Body of pancreas (tissue), 4 donors: Measurements from ENCODE around the gene TBRG4. TPM values are rescaled to one million over a fixed set of nuclear protein-coding genes. Genes with fewer than 3 reads are reported as not detected.

Experiments
- ATAC-seq: fragments of 150-250 bp; one replicate; pipeline ENCODE4 v1.9.1; 2016
- DNase-seq, 4 donors: peaks; one replicate each; pipeline ENCODE4 v3.0.0-alpha.2; 2019
- H3K27ac ChIP-seq, 4 donors: fragments of 200-600 bp; sonication (generic); 1 replicate in 3 of 4; 2 replicates in 1 of 4; pipeline versions ENCODE4 v1.5.1 to v1.6.1; 2016 to 2019; ENCODE audit warnings: mild to moderate bottlenecking in 1 of 4, mixed read lengths in 1 of 4, moderate library complexity in 1 of 4
- H3K27me3 ChIP-seq, 2 donors: fragments of 200-600 bp; sonication (generic); one replicate each; pipeline ENCODE4 v1.6.0; 2016; ENCODE audit warnings: mild to moderate bottlenecking in 1 of 2
- H3K36me3 ChIP-seq, 2 donors: fragments of 200-600 bp; sonication (generic); replicated peaks in 1 of 2; 2 replicates each; pipeline ENCODE4 v1.5.1; 2016; ENCODE audit warnings: low read depth in 2 of 2; ENCODE audit not compliant: insufficient read depth in 1 of 2
- H3K4me1 ChIP-seq: fragments of 200-600 bp; sonication (generic); one replicate; pipeline ENCODE4 v1.6.0; 2016
- H3K4me3 ChIP-seq, 2 donors: fragments of 200-600 bp; sonication (generic); 1 replicate in 1 of 2; 2 replicates in 1 of 2; pipeline ENCODE4 v1.5.1; 2016 to 2019
- H3K9me3 ChIP-seq, 3 donors: fragments of 200-600 bp; sonication (generic); 1 replicate in 2 of 3; 2 replicates in 1 of 3; pipeline ENCODE4 v1.5.1; 2016
- CTCF ChIP-seq, 7 experiments: fragments of 450-650 bp in 4 of 7; fragments of 200-600 bp in 3 of 7; sonication (generic) in 3 of 7; IDR thresholded peaks; one replicate each; pipeline ENCODE4 v1.5.1; 2016 to 2019; ENCODE audit warnings: antibody characterized with exemption in 7 of 7
- POLR2A ChIP-seq, 3 donors: fragments of 450-650 bp; IDR thresholded peaks; one replicate each; pipeline ENCODE4 v1.6.1; 2016; ENCODE audit warnings: antibody characterized with exemption in 3 of 3, mild to moderate bottlenecking in 2 of 3
- WGBS, 2 donors: methylation state at CpG; one replicate each; pipeline ENCODE4 v1.1.5; 2017; 5-methylcytosine and 5-hydroxymethylcytosine counted together
- intact Hi-C: fragments of 100-400 bp; cut with DNase I; formaldehyde crosslinking; loops from one replicate; pipeline ENCODE4 v1.15.1; 2023
- total RNA-seq, 2 donors: library from RNA; depleted of rRNA; stranded (reverse); fragments of >200 nt; gene quantifications; one replicate each; pipeline ENCODE4 v1.1.0, GENCODE V29; 2016

Gene TBRG4
- total RNA-seq, 2 donors from 2014 or later: 14.0 to 81.4 TPM

DNA sequence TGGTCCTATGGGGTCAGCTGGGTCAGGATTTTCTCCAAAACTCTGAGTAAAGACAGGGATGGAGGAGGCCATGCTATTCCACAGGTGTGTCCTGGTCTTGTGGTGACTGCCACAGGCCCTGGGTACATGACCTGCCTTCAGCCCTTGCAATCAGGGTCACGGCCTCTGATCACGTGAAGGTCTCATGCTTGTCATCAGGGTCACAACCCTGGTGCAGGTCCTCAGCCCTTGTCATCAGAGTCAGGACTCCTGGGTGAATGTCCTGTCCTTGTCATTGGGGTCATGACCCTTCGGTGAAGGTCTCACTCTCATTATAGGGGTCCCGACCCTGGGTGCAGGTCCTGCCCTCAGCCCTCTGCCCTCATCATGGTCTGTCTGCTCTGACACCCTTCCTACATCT, 21.9 kb upstream of the TBRG4 start:
- TF ChIP-seq CTCF (IDR thresholded peaks at IDR 0.05) (no peak), POLR2A (IDR thresholded peaks at IDR 0.05) (no peak)
- H3K4me3 ChIP-seq: no peak overlapping the region
- H3K4me1 ChIP-seq: no peaks in the 10 kb centered on the region
- intact Hi-C loops: loop anchor here (5.0 to 10.0 kb wide), 2 partner anchors 161 to 279 kb away; no protein-coding TSS in a partner anchor
- no peak for DNase-seq
- no peaks in the 10 kb centered on the region for H3K9me3 ChIP-seq
- no peaks in the 10 kb centered on the region for H3K36me3 ChIP-seq
- H3K27ac ChIP-seq: no peak overlapping the region
- no peak for ATAC-seq
- 68 to 82% methylated on average over 2 to 4 of the region's 4 CpGs for WGBS, 2 donors
- H3K27me3 ChIP-seq: no peaks in the 10 kb centered on the region

DNA sequence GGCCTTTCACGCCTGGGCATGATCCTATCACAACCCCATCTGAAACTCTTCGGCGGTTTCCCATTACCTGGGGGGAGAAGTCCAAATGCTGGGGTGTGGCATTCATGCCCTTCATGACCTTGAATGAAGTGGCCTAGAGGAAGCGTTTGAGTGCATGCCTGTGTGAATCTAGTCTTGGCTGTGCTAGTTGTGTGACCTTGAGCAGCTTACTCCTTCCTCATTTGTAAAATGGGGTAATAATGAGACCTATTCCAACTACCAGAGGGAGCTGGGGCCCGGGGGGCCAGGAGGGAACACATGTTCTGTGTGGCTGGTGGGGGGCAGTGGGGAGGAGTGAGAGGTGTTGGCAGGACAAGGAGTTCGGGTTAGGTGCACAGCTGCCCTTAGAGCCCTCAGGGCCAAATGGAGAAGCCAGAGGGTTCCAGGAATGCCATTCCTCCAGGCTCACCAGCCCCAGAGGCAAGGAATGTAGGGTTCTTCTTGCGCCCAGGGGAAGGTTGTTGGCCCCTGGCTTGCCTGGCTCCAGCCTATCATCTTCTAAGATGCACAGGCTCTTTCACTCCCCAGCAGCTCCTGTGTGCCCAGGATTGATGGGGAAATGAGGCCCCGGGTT, 21.3 kb upstream of the TBRG4 start:
- ATAC-seq (no peak), DNase-seq (no peak)
- Histone ChIP-seq H3K4me3 (no peak overlapping the region), H3K4me1 (no peaks in the 10 kb centered on the region), H3K27me3 (no peaks in the 10 kb centered on the region), H3K27ac (no peak overlapping the region), H3K36me3 (no peaks in the 10 kb centered on the region), H3K9me3 (no peaks in the 10 kb centered on the region)
- 63 to 64% methylated on average over 6 to 8 of the region's 8 CpGs for WGBS, 2 donors
- intact Hi-C loops: loop anchor here (5.0 to 10.0 kb wide), 2 partner anchors 161 to 278 kb away; no protein-coding TSS in a partner anchor
- TF ChIP-seq CTCF (IDR thresholded peaks at IDR 0.05) (no peak), POLR2A (IDR thresholded peaks at IDR 0.05) (no peak)

DNA sequence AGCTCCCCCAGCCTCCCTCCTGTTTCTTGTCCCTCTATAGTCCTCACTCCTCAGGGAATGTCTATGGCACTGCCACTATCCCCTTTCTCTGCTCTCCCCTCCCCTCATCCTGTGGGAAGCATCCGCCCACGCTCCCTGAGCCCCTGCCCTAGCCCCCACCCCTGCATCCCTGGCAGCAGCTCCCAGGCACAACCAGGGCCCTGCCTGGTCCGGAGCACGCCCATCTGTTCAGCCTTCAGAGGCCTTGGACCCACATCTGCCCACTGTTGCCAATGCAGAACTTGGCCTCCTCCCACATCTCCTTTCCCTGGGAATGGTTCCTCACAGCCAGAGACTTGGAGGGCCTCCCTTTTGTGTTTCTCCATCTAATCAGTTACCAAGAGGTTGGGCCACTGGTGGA, 20.4 kb upstream of the TBRG4 start:
- ATAC-seq (no peak), DNase-seq (no peak)
- Histone ChIP-seq H3K9me3 (no peaks in the 10 kb centered on the region), H3K27ac (no peak overlapping the region), H3K36me3 (no peaks in the 10 kb centered on the region), H3K4me1 (no peaks in the 10 kb centered on the region), H3K27me3 (no peaks in the 10 kb centered on the region), H3K4me3 (no peak overlapping the region)
- TF ChIP-seq CTCF (IDR thresholded peaks at IDR 0.05) (no peak), POLR2A (IDR thresholded peaks at IDR 0.05) (no peak)
- 49 to 53% methylated on average over 4 of the region's 4 CpGs for WGBS, 2 donors
- intact Hi-C loops: loop anchor here (5.0 to 10.0 kb wide), 2 partner anchors 160 to 277 kb away; no protein-coding TSS in a partner anchor

DNA sequence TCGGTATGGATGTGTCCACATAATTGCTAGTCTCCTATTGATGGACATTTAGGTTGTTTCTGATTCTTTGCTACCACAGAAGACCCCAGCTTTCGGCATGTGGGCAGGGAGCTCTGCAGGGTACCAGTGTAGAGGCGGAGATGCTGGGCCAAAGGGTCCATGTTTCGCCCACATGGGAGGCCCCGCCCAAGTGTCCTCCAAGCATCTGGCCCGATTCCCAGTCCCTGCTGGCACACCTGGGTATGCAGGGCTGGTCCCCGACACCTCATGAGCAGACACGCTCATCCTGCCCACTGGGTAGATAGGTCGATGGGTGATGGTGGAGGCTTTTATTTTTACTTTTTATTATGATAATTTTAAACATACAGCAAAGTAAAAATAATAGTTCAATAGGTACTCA, 19.4 kb upstream of the TBRG4 start:
- intact Hi-C loops: loop anchor here (5.0 to 10.0 kb wide), 2 partner anchors 159 to 276 kb away; no protein-coding TSS in a partner anchor
- H3K27ac ChIP-seq: no peak overlapping the region
- 43 to 52% methylated on average over 9 of the region's 9 CpGs for WGBS, 2 donors
- no peaks in the 10 kb centered on the region for H3K36me3 ChIP-seq
- peak in 1 of 4 donors; percentile 53 for DNase-seq
- ATAC-seq: no peak
- no peaks in the 10 kb centered on the region for H3K9me3 ChIP-seq
- no peak overlapping the region for H3K4me3 ChIP-seq
- H3K4me1 ChIP-seq: no peaks in the 10 kb centered on the region
- TF ChIP-seq CTCF (IDR thresholded peaks at IDR 0.05) (no peak), POLR2A (IDR thresholded peaks at IDR 0.05) (no peak)
- no peaks in the 10 kb centered on the region for H3K27me3 ChIP-seq

GRCh38 chr7:45129906-45130305, 18.4 kb upstream of the TBRG4 start:
- 65 to 66% methylated on average over 12 of the region's 12 CpGs for WGBS, 2 donors
- Histone ChIP-seq H3K36me3 (no peaks in the 10 kb centered on the region), H3K4me3 (no peak overlapping the region), H3K9me3 (no peaks in the 10 kb centered on the region), H3K4me1 (no peaks in the 10 kb centered on the region), H3K27me3 (no peaks in the 10 kb centered on the region), H3K27ac (no peak overlapping the region)
- ATAC-seq (no peak), DNase-seq (no peak)
- no peak for TF ChIP-seq POLR2A (IDR thresholded peaks at IDR 0.05)
- TF ChIP-seq CTCF (IDR thresholded peaks at IDR 0.05): no peak
- intact Hi-C loops: loop anchor here (5.0 to 10.0 kb wide), 2 partner anchors 158 to 275 kb away; no protein-coding TSS in a partner anchor
